Measurements from ENCODE around the gene PIK3R3. TPM values are rescaled to one million over a fixed set of nuclear protein-coding genes. Genes with fewer than 3 reads are reported as not detected.

PIK3R3 gene
- total and polyA plus RNA-seq, 9 donors: 8.1 to 18.3 (median 13.3) TPM

DNA sequence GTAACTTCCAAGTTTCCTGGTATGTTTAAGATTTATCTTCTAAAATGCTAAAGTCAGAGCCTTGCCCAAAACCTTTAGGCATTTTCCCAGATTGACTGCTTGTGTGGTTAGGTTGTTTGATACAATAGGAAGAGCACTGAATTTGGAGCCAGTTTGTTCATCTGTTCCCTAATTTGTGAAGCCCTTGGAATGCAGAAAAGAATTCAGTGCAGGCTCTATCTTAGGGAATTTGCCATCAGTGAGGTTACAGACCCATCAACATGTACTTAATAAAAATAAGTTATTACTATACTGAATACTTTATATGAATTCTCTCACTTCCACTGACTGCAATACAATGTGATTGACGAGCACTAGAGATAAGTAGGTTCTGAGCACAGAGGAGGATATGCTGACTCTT lies 120.2 kb downstream of the PIK3R3 start:
- H3K9me3 ChIP-seq (replicated peaks; ENCODE audit: control insufficient read depth, low read depth, low read length): no peaks in the 10 kb centered on the region
- H3K36me3 ChIP-seq (ENCODE audit: control insufficient read depth, insufficient read depth, low read length): peaks cover 37% of the 10 kb centered on the region
- H3K27ac ChIP-seq (ENCODE audit: low read length): no peak overlapping the region
- H3K4me1 ChIP-seq (ENCODE audit: control insufficient read depth, insufficient read depth, low read length): no peaks in the 10 kb centered on the region
- WGBS (ENCODE audit: insufficient coverage): no CpG with 5 or more reads among the region's 1 CpG
- H3K4me3 ChIP-seq (ENCODE audit: low read length): no peak overlapping the region
- no peak for DNase-seq
- H3K27me3 ChIP-seq (ENCODE audit: control insufficient read depth, insufficient read depth, low read length): no peaks in the 10 kb centered on the region

DNA sequence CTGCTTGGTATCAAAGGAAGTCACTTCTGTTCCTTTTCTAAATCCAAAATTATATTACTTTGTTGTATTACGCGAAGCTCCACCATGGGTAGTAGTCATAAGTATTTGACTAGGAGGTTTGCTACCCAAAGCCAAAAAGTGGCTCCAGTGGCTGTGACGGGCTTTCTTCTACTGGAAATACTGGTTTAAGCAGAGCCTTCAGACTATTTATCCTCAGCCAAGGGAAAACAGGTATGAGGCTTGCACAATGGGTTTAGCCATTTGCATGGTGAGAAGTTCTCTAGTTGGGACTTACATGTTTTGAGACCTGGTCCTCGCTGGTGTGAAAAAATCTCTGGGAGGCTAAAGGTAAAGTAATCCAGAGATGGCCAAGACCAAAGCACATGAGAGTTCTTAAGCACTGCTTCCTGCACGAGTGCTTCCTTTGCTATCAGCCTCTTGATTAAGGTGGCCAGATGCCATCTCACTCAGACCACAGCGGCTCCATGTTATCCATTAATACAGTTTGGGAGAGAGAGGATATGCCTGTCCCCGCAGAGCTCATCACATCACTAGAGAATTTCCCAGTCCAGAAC lies 121.2 kb downstream of the PIK3R3 start:
- no peak overlapping the region for H3K27ac ChIP-seq (ENCODE audit: low read length)
- no peaks in the 10 kb centered on the region for H3K27me3 ChIP-seq (ENCODE audit: control insufficient read depth, insufficient read depth, low read length)
- DNase-seq: no peak
- peaks cover 47% of the 10 kb centered on the region for H3K36me3 ChIP-seq (ENCODE audit: control insufficient read depth, insufficient read depth, low read length)
- H3K4me3 ChIP-seq (ENCODE audit: low read length): no peak overlapping the region
- H3K4me1 ChIP-seq (ENCODE audit: control insufficient read depth, insufficient read depth, low read length): no peaks in the 10 kb centered on the region
- WGBS (ENCODE audit: insufficient coverage): 100% methylated on average over 1 of the region's 7 CpGs
- no peaks in the 10 kb centered on the region for H3K9me3 ChIP-seq (replicated peaks; ENCODE audit: control insufficient read depth, low read depth, low read length)

GRCh38 chr1:46010611-46011010 lies 121.8 kb downstream of the PIK3R3 start:
- Histone ChIP-seq H3K9me3 (replicated peaks; ENCODE audit: control insufficient read depth, low read depth, low read length) (no peaks in the 10 kb centered on the region), H3K27ac (ENCODE audit: low read length) (no peak overlapping the region), H3K4me3 (ENCODE audit: low read length) (no peak overlapping the region), H3K36me3 (ENCODE audit: control insufficient read depth, insufficient read depth, low read length) (peaks cover 53% of the 10 kb centered on the region), H3K27me3 (ENCODE audit: control insufficient read depth, insufficient read depth, low read length) (no peaks in the 10 kb centered on the region), H3K4me1 (ENCODE audit: control insufficient read depth, insufficient read depth, low read length) (no peaks in the 10 kb centered on the region)
- no peak for DNase-seq
- 100% methylated on average over 2 of the region's 6 CpGs for WGBS (ENCODE audit: insufficient coverage)

DNA sequence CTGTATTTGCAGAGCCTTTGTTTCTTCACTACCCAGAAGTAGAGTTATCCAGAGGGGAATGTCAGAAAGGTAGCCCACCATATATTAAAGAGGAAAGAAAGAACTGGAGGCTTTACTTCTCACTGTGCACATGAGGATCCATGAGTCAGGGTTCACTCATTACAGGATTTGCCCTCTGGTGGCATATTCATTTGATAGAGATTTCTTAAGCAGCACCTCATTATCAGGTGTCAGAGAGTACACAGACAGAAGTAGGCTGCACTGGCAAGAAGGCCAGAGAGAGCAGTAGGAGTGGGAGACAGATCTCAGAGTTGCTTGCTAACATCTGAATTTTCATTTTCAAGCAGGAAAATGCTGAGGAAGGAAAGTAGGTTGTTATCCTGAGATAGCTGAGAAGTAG lies 123.8 kb downstream of the PIK3R3 start:
- H3K27ac ChIP-seq (ENCODE audit: low read length): no peak overlapping the region
- peaks cover 59% of the 10 kb centered on the region for H3K36me3 ChIP-seq (ENCODE audit: control insufficient read depth, insufficient read depth, low read length)
- H3K4me3 ChIP-seq (ENCODE audit: low read length): no peak overlapping the region
- DNase-seq: no peak
- H3K27me3 ChIP-seq (ENCODE audit: control insufficient read depth, insufficient read depth, low read length): no peaks in the 10 kb centered on the region
- no peaks in the 10 kb centered on the region for H3K4me1 ChIP-seq (ENCODE audit: control insufficient read depth, insufficient read depth, low read length)
- no peaks in the 10 kb centered on the region for H3K9me3 ChIP-seq (replicated peaks; ENCODE audit: control insufficient read depth, low read depth, low read length)

DNA sequence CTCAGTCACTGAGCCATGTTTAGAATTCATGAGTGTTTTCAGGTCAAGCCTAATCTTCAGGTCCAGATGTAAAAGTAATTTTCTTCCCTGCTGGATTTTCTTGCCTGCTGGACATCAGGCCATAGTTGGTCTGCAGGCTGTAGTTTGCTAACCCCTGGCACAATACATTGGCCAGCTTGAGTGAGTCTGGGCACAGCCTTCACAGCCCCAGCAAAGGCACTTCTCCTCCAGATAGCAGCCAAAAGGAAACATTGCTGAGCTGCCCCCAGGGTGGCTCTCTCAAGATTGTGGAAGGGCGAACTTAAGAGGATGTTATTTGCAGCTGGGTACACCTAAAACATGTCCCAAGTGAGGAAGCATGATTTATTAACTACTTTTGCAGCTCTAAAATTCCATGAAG lies 126.8 kb downstream of the PIK3R3 start:
- no peak overlapping the region for H3K4me3 ChIP-seq (ENCODE audit: low read length)
- no CpG with 5 or more reads among the region's 1 CpG for WGBS (ENCODE audit: insufficient coverage)
- H3K9me3 ChIP-seq (replicated peaks; ENCODE audit: control insufficient read depth, low read depth, low read length): no peaks in the 10 kb centered on the region
- no peaks in the 10 kb centered on the region for H3K4me1 ChIP-seq (ENCODE audit: control insufficient read depth, insufficient read depth, low read length)
- H3K27me3 ChIP-seq (ENCODE audit: control insufficient read depth, insufficient read depth, low read length): no peaks in the 10 kb centered on the region
- no peak overlapping the region for H3K27ac ChIP-seq (ENCODE audit: low read length)
- peaks cover 62% of the 10 kb centered on the region for H3K36me3 ChIP-seq (ENCODE audit: control insufficient read depth, insufficient read depth, low read length)
- no peak for DNase-seq

DNA sequence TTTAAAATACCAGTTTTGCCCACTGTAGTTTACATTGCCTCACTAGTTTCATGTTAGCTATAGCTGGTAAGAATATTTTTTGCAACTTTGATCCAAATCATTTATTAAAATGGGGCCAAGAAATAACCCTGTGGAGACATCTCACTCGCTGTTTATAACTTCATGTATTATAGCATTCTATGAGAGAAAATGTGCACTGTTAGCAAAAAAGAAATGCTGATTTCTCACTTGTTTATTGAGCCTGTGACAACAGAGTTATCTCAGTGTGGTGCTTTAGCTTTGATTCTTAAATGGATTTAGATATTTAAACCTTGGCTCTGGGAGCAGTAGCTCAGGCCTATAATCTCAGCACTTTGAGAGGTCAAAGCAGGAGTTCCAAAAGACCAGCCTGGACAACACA lies 127.9 kb downstream of the PIK3R3 start:
- H3K27ac ChIP-seq (ENCODE audit: low read length): no peak overlapping the region
- no peaks in the 10 kb centered on the region for H3K4me1 ChIP-seq (ENCODE audit: control insufficient read depth, insufficient read depth, low read length)
- no peak overlapping the region for H3K4me3 ChIP-seq (ENCODE audit: low read length)
- WGBS (ENCODE audit: insufficient coverage): no CpG with 5 or more reads among the region's 1 CpG
- no peaks in the 10 kb centered on the region for H3K27me3 ChIP-seq (ENCODE audit: control insufficient read depth, insufficient read depth, low read length)
- peaks cover 55% of the 10 kb centered on the region for H3K36me3 ChIP-seq (ENCODE audit: control insufficient read depth, insufficient read depth, low read length)
- DNase-seq: no peak
- H3K9me3 ChIP-seq (replicated peaks; ENCODE audit: control insufficient read depth, low read depth, low read length): no peaks in the 10 kb centered on the region

- Histone ChIP-seq H3K4me3 (ENCODE audit: low read length) (no peak overlapping the region), H3K27ac (ENCODE audit: low read length) (no peak overlapping the region), H3K27me3 (ENCODE audit: control insufficient read depth, insufficient read depth, low read length) (no peaks in the 10 kb centered on the region), H3K36me3 (ENCODE audit: control insufficient read depth, insufficient read depth, low read length) (peaks cover 52% of the 10 kb centered on the region), H3K9me3 (replicated peaks; ENCODE audit: control insufficient read depth, low read depth, low read length) (no peaks in the 10 kb centered on the region), H3K4me1 (ENCODE audit: control insufficient read depth, insufficient read depth, low read length) (no peaks in the 10 kb centered on the region)
- 93% methylated on average over 3 of the region's 5 CpGs for WGBS (ENCODE audit: insufficient coverage)
- no peak for DNase-seq
Observed at GRCh38 chr1:46003315-46003714, 129.1 kb downstream of the PIK3R3 start.

GRCh38 chr1:46002551-46003150 lies 129.8 kb downstream of the PIK3R3 start:
- Histone ChIP-seq H3K27me3 (ENCODE audit: control insufficient read depth, insufficient read depth, low read length) (no peaks in the 10 kb centered on the region), H3K4me3 (ENCODE audit: low read length) (no peak overlapping the region), H3K36me3 (ENCODE audit: control insufficient read depth, insufficient read depth, low read length) (peaks cover 48% of the 10 kb centered on the region), H3K9me3 (replicated peaks; ENCODE audit: control insufficient read depth, low read depth, low read length) (no peaks in the 10 kb centered on the region), H3K27ac (ENCODE audit: low read length) (no peak overlapping the region), H3K4me1 (ENCODE audit: control insufficient read depth, insufficient read depth, low read length) (no peaks in the 10 kb centered on the region)
- no peak for DNase-seq
- 100% methylated on average over 2 of the region's 3 CpGs for WGBS (ENCODE audit: insufficient coverage)

GRCh38 chr1:46001081-46001785 lies 131.2 kb downstream of the PIK3R3 start:
- Histone ChIP-seq H3K36me3 (ENCODE audit: control insufficient read depth, insufficient read depth, low read length) (peaks cover 35% of the 10 kb centered on the region), H3K4me1 (ENCODE audit: control insufficient read depth, insufficient read depth, low read length) (no peaks in the 10 kb centered on the region), H3K4me3 (ENCODE audit: low read length) (no peak overlapping the region), H3K27me3 (ENCODE audit: control insufficient read depth, insufficient read depth, low read length) (no peaks in the 10 kb centered on the region), H3K27ac (ENCODE audit: low read length) (no peak overlapping the region), H3K9me3 (replicated peaks; ENCODE audit: control insufficient read depth, low read depth, low read length) (no peaks in the 10 kb centered on the region)
- 80% methylated on average over 1 of the region's 3 CpGs for whole genome bisulfite sequencing (ENCODE audit: insufficient coverage)
- DNase-seq: no peak

GRCh38 chr1:45999507-45999906 lies 132.9 kb downstream of the PIK3R3 start:
- H3K9me3 ChIP-seq (replicated peaks; ENCODE audit: control insufficient read depth, low read depth, low read length): no peaks in the 10 kb centered on the region
- DNase-seq: no peak
- H3K36me3 ChIP-seq (ENCODE audit: control insufficient read depth, insufficient read depth, low read length): peaks cover 22% of the 10 kb centered on the region
- no peaks in the 10 kb centered on the region for H3K27me3 ChIP-seq (ENCODE audit: control insufficient read depth, insufficient read depth, low read length)
- H3K27ac ChIP-seq (ENCODE audit: low read length): no peak overlapping the region
- H3K4me3 ChIP-seq (ENCODE audit: low read length): no peak overlapping the region
- H3K4me1 ChIP-seq (ENCODE audit: control insufficient read depth, insufficient read depth, low read length): no peaks in the 10 kb centered on the region
- WGBS (ENCODE audit: insufficient coverage): no CpG with 5 or more reads among the region's 2 CpGs
